Upper lobe of right lung (tissue), 1 donor: Measurements from ENCODE around the gene TAL1. TPM values are rescaled to one million over a fixed set of nuclear protein-coding genes. Genes with fewer than 3 reads are reported as not detected.

ENCODE experiments used
- ATAC-seq: fragments of 200-7000 bp; cut with Tn5 transposase; one replicate; pipeline ENCODE4 v1.9.1; 2020; ENCODE audit warnings: mild to moderate bottlenecking, moderate library complexity
- DNase-seq: peaks from one replicate; pipeline ENCODE4 v3.0.0-alpha.2; 2020
- H3K27ac ChIP-seq: fragments of 200-600 bp; one replicate; pipeline ENCODE4 v1.8.0; 2022
- H3K27me3 ChIP-seq: fragments of 200-600 bp; one replicate; pipeline ENCODE4 v1.8.0; 2022; ENCODE audit warnings: mild to moderate bottlenecking
- H3K36me3 ChIP-seq: fragments of 200-600 bp; one replicate; pipeline ENCODE4 v1.8.0; 2022
- H3K4me1 ChIP-seq: fragments of 200-600 bp; one replicate; pipeline ENCODE4 v1.8.0; 2022
- H3K4me3 ChIP-seq: fragments of 200-600 bp; one replicate; pipeline ENCODE4 v1.8.0; 2022; ENCODE audit warnings: mild to moderate bottlenecking
- H3K9me3 ChIP-seq: fragments of 200-600 bp; one replicate; pipeline ENCODE4 v1.8.0; 2022
- CTCF ChIP-seq: fragments of 200-600 bp; IDR thresholded peaks from one replicate; pipeline ENCODE4 v1.8.0; 2022; ENCODE audit warnings: antibody characterized with exemption
- intact Hi-C: fragments of 100-400 bp; cut with DNase I; formaldehyde crosslinking; loops from one replicate; pipeline ENCODE4 v1.11.0; 2022
- total RNA-seq: library from RNA; stranded (reverse); fragmentation: NEBNext Ultra II Directional; extraction: Animal tissue kit (Norgen Biotek cat#: 25700); gene quantifications from one replicate; pipeline ENCODE4 v1.2.1, GENCODE V29; 2021
- donor health status: DM: no; HTN: yes; CAD: no; lungs with severe emphysema.

TAL1 gene
- total RNA-seq, 1 donor from 2014 or later, result 18.3 TPM

GRCh38 chr1:47189844-47190508 lies 42.0 kb downstream of the TAL1 start, which contains the start of gene PDZK1IP1:
PDZK1IP1 (minus strand) TSS chr1:47190036; CDS start chr1:47189932, 104 bp downstream.
- no peak for TF ChIP-seq CTCF
- peak within 1 kb of the TSS; percentile 84 for H3K27ac ChIP-seq
- no peaks in the 10 kb centered on the region for H3K36me3 ChIP-seq
- ATAC-seq, result peak; percentile 84
- no peaks in the 10 kb centered on the region for H3K27me3 ChIP-seq
- intact Hi-C loops, result loop anchor here (10.0 kb wide), 1 partner anchor 75 kb away; no protein-coding TSS in a partner anchor
- peak; percentile 92 for DNase-seq
- peak within 1 kb of the TSS; percentile 36 for H3K4me3 ChIP-seq
- H3K9me3 ChIP-seq, result no peaks in the 10 kb centered on the region
- H3K4me1 ChIP-seq, result peaks cover 35% of the 10 kb centered on the region

GRCh38 chr1:47188791-47189785 lies 42.9 kb downstream of the TAL1 start:
- Histone ChIP-seq H3K36me3 (no peaks in the 10 kb centered on the region), H3K27ac (peak overlapping the region; percentile 84), H3K4me1 (peaks cover 35% of the 10 kb centered on the region), H3K4me3 (peak overlapping the region; percentile 36), H3K9me3 (no peaks in the 10 kb centered on the region), H3K27me3 (no peaks in the 10 kb centered on the region)
- TF ChIP-seq CTCF, result no peak
- DNase-seq, result peak; percentile 41
- intact Hi-C loops, result no loop called here
- ATAC-seq, result no peak

- Histone ChIP-seq H3K9me3 (no peaks in the 10 kb centered on the region), H3K4me1 (peaks cover 31% of the 10 kb centered on the region), H3K4me3 (no peak overlapping the region), H3K27ac (no peak overlapping the region), H3K36me3 (no peaks in the 10 kb centered on the region), H3K27me3 (no peaks in the 10 kb centered on the region)
- no peak for TF ChIP-seq CTCF
- ATAC-seq (no peak), DNase-seq (no peak)
- intact Hi-C loops, result no loop called here
Measured at GRCh38 chr1:47187926-47188250, 44.1 kb downstream of the TAL1 start.

- no peak overlapping the region for H3K27ac ChIP-seq
- no peak for TF ChIP-seq CTCF
- ATAC-seq, result no peak
- intact Hi-C loops, result no loop called here
- peak; percentile 63 for DNase-seq
- H3K4me1 ChIP-seq, result peaks cover 26% of the 10 kb centered on the region
- H3K36me3 ChIP-seq, result no peaks in the 10 kb centered on the region
- no peaks in the 10 kb centered on the region for H3K9me3 ChIP-seq
- no peak overlapping the region for H3K4me3 ChIP-seq
- H3K27me3 ChIP-seq, result no peaks in the 10 kb centered on the region
Measured at GRCh38 chr1:47187231-47187925, 44.6 kb downstream of the TAL1 start.
